Measurements from ENCODE around the gene PBX2.

The PBX2 gene

DNA sequence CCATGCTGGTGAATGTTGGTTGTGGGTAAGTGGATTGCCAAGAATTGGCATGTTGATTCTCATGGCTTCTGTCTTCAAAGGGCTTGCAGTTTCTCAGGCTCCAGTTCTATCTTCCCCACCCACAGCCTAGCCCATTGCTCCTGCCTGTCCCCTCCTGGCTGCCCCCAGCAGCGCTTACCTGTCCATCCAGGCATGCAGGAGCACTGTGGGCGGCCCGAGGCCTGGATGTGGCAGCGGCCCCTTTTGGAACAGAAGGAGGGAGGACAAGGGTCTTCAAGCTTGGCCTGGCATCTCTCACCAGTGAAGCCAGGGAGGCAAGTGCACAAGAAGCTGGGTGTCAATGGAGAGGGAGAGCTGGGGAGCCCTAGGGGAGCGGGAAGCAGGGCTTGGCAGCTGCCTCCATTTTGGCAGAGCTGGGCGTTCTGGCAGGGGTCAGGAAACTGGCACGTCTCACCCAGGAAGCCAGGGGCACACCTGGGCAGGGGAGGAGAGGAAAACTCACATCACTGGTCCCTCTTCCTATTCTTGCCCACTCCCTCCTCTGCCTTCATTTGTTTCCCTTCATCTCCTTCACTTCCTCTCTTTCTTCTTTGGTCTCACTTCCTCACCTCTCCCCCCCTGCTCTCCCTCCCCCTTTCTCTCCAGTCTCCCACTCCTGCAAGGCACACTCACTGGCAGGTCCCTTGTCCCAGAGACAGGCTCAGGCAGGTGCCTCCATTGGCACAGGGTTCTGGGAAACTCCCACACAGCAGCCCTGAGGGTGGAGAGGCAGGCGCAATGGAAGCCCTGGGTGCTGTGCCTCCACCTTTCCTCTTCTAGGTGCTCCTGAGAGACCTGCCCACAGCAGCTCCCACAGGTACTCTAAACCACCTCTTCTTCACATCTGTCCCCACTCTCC lies 32.6 kb upstream of the PBX2 start:
- DNase-seq (ENCODE audit: low spot score): no peak
- in situ Hi-C loops (cut with MboI; ENCODE audit: low sequenced_read_pairs, unreplicated experiment): no loop called here
- TF ChIP-seq, protein P1, sequence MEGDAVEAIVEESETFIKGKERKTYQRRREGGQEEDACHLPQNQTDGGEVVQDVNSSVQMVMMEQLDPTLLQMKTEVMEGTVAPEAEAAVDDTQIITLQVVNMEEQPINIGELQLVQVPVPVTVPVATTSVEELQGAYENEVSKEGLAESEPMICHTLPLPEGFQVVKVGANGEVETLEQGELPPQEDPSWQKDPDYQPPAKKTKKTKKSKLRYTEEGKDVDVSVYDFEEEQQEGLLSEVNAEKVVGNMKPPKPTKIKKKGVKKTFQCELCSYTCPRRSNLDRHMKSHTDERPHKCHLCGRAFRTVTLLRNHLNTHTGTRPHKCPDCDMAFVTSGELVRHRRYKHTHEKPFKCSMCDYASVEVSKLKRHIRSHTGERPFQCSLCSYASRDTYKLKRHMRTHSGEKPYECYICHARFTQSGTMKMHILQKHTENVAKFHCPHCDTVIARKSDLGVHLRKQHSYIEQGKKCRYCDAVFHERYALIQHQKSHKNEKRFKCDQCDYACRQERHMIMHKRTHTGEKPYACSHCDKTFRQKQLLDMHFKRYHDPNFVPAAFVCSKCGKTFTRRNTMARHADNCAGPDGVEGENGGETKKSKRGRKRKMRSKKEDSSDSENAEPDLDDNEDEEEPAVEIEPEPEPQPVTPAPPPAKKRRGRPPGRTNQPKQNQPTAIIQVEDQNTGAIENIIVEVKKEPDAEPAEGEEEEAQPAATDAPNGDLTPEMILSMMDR (IDR thresholded peaks at IDR 0.05; ENCODE audit: borderline replicate concordance, control extremely low read depth, extremely low read depth, insufficient read depth, missing control alignments): no peak

DNA sequence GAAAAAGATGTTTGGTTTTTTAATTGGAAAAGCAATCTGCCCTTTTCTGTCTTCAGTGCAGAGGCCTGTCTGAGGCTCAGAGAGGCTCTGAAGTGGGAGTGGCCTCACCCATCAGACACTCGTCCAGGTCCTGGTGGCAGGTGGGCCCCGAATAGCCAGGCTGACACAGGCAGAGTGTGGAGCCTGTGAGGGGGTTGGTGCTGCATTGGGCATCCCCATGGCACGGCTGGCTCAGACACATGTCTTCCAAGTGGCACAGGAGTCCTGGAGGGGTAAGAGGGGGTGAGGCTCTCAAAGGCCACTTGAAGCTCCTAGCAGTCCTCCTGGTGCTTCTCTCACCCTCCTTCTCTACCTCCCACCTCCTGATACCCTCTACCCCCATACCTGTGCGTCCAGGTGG lies 30.0 kb upstream of the PBX2 start:
- TF ChIP-seq, protein P1 (IDR thresholded peaks at IDR 0.05; ENCODE audit: borderline replicate concordance, control extremely low read depth, extremely low read depth, insufficient read depth, missing control alignments): no peak
- DNase-seq (ENCODE audit: low spot score): no peak
- in situ Hi-C loops (cut with MboI; ENCODE audit: low sequenced_read_pairs, unreplicated experiment): no loop called here

DNA sequence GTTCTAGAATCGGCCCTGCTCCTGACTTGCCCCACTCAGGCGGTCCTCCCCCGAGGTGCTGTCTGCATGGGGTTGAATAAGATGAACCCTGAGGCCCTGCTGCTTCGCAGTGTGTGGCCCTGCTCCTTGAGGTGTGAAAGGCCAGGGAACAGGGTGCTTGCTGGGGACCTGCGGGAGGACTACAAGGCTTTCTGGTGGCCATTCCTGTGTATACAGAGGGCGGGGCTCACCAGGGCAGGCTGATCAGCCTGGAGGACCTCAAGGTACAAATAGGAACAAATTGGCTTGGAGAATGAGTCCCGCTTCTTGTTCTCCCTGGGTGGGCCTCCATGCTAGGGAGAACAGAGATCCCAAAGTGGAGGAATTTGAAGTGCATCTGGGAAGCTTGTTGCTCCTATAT lies 28.2 kb upstream of the PBX2 start:
- TF ChIP-seq, protein P1 (IDR thresholded peaks at IDR 0.05; ENCODE audit: borderline replicate concordance, control extremely low read depth, extremely low read depth, insufficient read depth, missing control alignments): no peak
- no peak for DNase-seq (ENCODE audit: low spot score)
- in situ Hi-C loops (cut with MboI; ENCODE audit: low sequenced_read_pairs, unreplicated experiment): no loop called here

DNA sequence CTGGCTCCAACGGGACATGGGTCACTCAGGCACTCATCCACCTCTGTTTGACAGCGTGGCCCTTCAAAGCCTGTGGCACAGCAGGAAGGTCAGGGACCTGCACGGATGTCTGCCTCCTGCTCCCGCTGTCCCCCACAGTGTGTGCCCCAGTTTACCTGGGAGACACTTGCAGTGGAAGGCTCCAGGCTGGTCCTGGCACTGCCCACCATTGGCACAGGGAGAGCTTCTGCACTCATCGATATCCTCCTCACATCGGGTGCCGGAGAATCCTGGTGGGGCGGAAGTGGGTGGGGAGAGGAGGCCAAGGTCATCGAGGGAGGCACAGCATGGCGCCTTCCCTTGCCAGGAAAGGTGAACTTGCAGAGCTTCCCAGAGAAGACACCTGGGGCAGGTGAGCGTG lies 27.0 kb upstream of the PBX2 start:
- TF ChIP-seq, protein P1 (IDR thresholded peaks at IDR 0.05; ENCODE audit: borderline replicate concordance, control extremely low read depth, extremely low read depth, insufficient read depth, missing control alignments): no peak
- no peak for DNase-seq (ENCODE audit: low spot score)
- in situ Hi-C loops (cut with MboI; ENCODE audit: low sequenced_read_pairs, unreplicated experiment): no loop called here

DNA sequence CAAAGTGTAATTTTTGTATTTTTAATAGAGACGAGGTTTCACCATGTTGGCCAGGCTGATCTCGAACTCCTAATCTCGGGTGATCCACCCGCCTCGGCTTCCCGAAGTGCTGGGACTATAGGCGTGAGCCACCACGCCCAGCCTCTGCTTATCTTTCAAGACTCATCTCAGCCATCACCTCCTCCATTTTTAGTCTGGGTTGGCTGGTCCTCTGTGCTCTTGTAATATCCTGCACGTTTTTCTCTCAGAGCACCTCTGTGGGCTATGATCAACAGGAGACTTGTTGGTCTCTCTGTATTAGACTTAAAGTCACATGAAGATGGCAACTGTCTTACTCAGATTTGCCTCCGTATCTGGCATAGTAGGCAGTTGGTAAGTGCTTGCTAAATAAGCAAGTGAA lies 26.3 kb upstream of the PBX2 start:
- no peak for DNase-seq (ENCODE audit: low spot score)
- in situ Hi-C loops (cut with MboI; ENCODE audit: low sequenced_read_pairs, unreplicated experiment): no loop called here
- TF ChIP-seq, protein P1 (IDR thresholded peaks at IDR 0.05; ENCODE audit: borderline replicate concordance, control extremely low read depth, extremely low read depth, insufficient read depth, missing control alignments): no peak

DNA sequence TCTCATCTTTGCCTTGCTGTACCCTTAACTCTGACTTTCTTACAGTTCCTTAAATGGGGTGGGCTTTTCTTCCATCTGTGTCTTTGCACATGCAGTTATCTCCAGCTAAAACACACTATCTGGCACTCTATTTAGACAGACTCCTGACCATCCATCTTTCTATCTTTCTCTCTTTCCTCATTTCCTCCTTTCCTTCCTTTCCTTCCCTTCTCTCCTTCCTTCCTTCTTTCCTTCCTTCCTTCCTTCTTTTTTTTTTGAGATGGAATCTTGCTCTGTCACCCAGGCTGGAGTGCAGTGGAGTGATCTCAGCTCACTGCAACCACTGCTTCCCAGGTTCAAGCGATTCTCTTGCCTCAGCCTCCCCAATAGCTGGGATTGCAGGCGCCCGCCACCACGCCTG lies 25.6 kb upstream of the PBX2 start:
- no peak for DNase-seq (ENCODE audit: low spot score)
- TF ChIP-seq, protein P1 (IDR thresholded peaks at IDR 0.05; ENCODE audit: borderline replicate concordance, control extremely low read depth, extremely low read depth, insufficient read depth, missing control alignments): no peak

More for the DNA sequence above, 25.6 kb upstream of the PBX2 start:
- in situ Hi-C loops (cut with MboI; ENCODE audit: low sequenced_read_pairs, unreplicated experiment): no loop called here

Measured in GM13976 (cell line).